Measurements from ENCODE around the gene ZDHHC18. TPM values are rescaled to one million over a fixed set of nuclear protein-coding genes. Genes with fewer than 3 reads are reported as not detected.

Gene ZDHHC18
- total RNA-seq, 4 donors from 2014 or later = 23.7 to 38.5 (median 31.4) TPM

GRCh38 chr1:26828411-26828991 lies 2.0 kb downstream of the ZDHHC18 start:
- DNase-seq (ENCODE audit: low spot score in 2 of 2) = no peak
- H3K27ac ChIP-seq = no peak overlapping the region

GRCh38 chr1:26829184-26829911 lies 2.9 kb downstream of the ZDHHC18 start:
- H3K4me1 ChIP-seq = peaks cover 50% of the 10 kb centered on the region

More at GRCh38 chr1:26828411-26828991, 2.0 kb downstream of the ZDHHC18 start:
- 38% methylated on average over 4 of the region's 4 CpGs for WGBS
- Histone ChIP-seq H3K36me3 (peaks cover 18% of the 10 kb centered on the region), H3K4me3 (no peak overlapping the region), H3K27me3 (no peaks in the 10 kb centered on the region), H3K4me1 (peaks cover 52% of the 10 kb centered on the region), H3K9me3 (no peaks in the 10 kb centered on the region)
- TF ChIP-seq POLR2A (IDR thresholded peaks at IDR 0.05) (no peak), POLR2AphosphoS5 (IDR thresholded peaks at IDR 0.05) (no peak), EP300 (IDR thresholded peaks at IDR 0.05) (no peak)

GRCh38 chr1:26831059-26831458 lies 4.6 kb downstream of the ZDHHC18 start:
- TF ChIP-seq CTCF (IDR thresholded peaks at IDR 0.05) = no peak
- TF ChIP-seq POLR2AphosphoS5 (IDR thresholded peaks at IDR 0.05) = no peak
- no peak for TF ChIP-seq EP300 (IDR thresholded peaks at IDR 0.05)
- no peak for TF ChIP-seq POLR2A (IDR thresholded peaks at IDR 0.05)
- no peak overlapping the region for H3K4me3 ChIP-seq
- no peaks in the 10 kb centered on the region for H3K9me3 ChIP-seq
- no peaks in the 10 kb centered on the region for H3K27me3 ChIP-seq
- peaks cover 33% of the 10 kb centered on the region for H3K36me3 ChIP-seq
- WGBS = 87% methylated on average over 3 of the region's 3 CpGs
- no peak overlapping the region for H3K27ac ChIP-seq
- H3K4me1 ChIP-seq = peaks cover 34% of the 10 kb centered on the region
- DNase-seq (ENCODE audit: low spot score in 2 of 2) = no peak

More at GRCh38 chr1:26829184-26829911, 2.9 kb downstream of the ZDHHC18 start:
- Histone ChIP-seq H3K4me3 (no peak overlapping the region), H3K27ac (no peak overlapping the region), H3K9me3 (no peaks in the 10 kb centered on the region), H3K36me3 (peaks cover 26% of the 10 kb centered on the region), H3K27me3 (no peaks in the 10 kb centered on the region)
- no peak for TF ChIP-seq CTCF (IDR thresholded peaks at IDR 0.05)
- 77% methylated on average over 6 of the region's 6 CpGs for WGBS
- no peak for DNase-seq (ENCODE audit: low spot score in 2 of 2)

GRCh38 chr1:26831546-26832248 lies 5.2 kb downstream of the ZDHHC18 start:
- 76% methylated on average over 3 of the region's 3 CpGs for WGBS
- H3K9me3 ChIP-seq = no peaks in the 10 kb centered on the region
- H3K27ac ChIP-seq = no peak overlapping the region
- H3K27me3 ChIP-seq = no peaks in the 10 kb centered on the region
- no peak overlapping the region for H3K4me3 ChIP-seq
- DNase-seq (ENCODE audit: low spot score in 2 of 2) = no peak
- H3K4me1 ChIP-seq = peaks cover 32% of the 10 kb centered on the region
- TF ChIP-seq EP300 (IDR thresholded peaks at IDR 0.05) = no peak
- no peak for TF ChIP-seq POLR2AphosphoS5 (IDR thresholded peaks at IDR 0.05)
- TF ChIP-seq POLR2A (IDR thresholded peaks at IDR 0.05) = no peak
- TF ChIP-seq CTCF (IDR thresholded peaks at IDR 0.05) = no peak
- H3K36me3 ChIP-seq = peaks cover 36% of the 10 kb centered on the region

- Histone ChIP-seq H3K9me3 (no peaks in the 10 kb centered on the region), H3K27me3 (no peaks in the 10 kb centered on the region), H3K36me3 (peaks cover 36% of the 10 kb centered on the region), H3K27ac (no peak overlapping the region), H3K4me3 (no peak overlapping the region), H3K4me1 (peaks cover 27% of the 10 kb centered on the region)
- no peak for DNase-seq (ENCODE audit: low spot score in 2 of 2)
- WGBS = 86% methylated on average over 16 of the region's 16 CpGs
- TF ChIP-seq EP300 (IDR thresholded peaks at IDR 0.05) (no peak), CTCF (IDR thresholded peaks at IDR 0.05) (no peak), POLR2AphosphoS5 (IDR thresholded peaks at IDR 0.05) (no peak), POLR2A (IDR thresholded peaks at IDR 0.05) (no peak)
Observed at GRCh38 chr1:26832249-26832960, 5.9 kb downstream of the ZDHHC18 start.

All from suprapubic skin (tissue), 4 donors.